GM23338 (cell line): Measurements from ENCODE around the gene RAD51B. TPM values are rescaled to one million over a fixed set of nuclear protein-coding genes. Genes with fewer than 3 reads are reported as not detected.

ENCODE experiments used
- ATAC-seq: fragments of 200-7000 bp; cut with Tn5 transposase; 3 replicates; pipeline ENCODE4 v1.9.1; 2020
- DNase-seq: peaks from one replicate; pipeline ENCODE4 v3.0.0-alpha.2; 2015; ENCODE audit warnings: low spot score
- H2AFZ ChIP-seq: fragments of 200-600 bp; sonication (generic); 2 replicates; pipeline ENCODE4 v1.8.0; 2016; ENCODE audit warnings: antibody characterized with exemption, mild to moderate bottlenecking, moderate library complexity
- H3F3A ChIP-seq: fragments of 200-600 bp; sonication (generic); replicated peaks from 2 replicates; pipeline ENCODE4 v1.8.0; 2017; ENCODE audit warnings: antibody characterized with exemption, mixed run types, low read depth
- H3K27ac ChIP-seq: fragments of 200-600 bp; sonication (generic); 2 replicates; pipeline ENCODE4 v1.6.1; 2016; ENCODE audit warnings: low read depth
- H3K27me3 ChIP-seq: fragments of 200-600 bp; sonication (generic); 2 replicates; pipeline ENCODE4 v1.8.0; 2016; ENCODE audit warnings: mild to moderate bottlenecking, mixed run types, moderate library complexity; ENCODE audit not compliant: insufficient read depth
- H3K36me3 ChIP-seq: fragments of 200-600 bp; sonication (generic); 2 replicates; pipeline ENCODE4 v1.8.0; 2016; ENCODE audit warnings: mild to moderate bottlenecking; ENCODE audit not compliant: insufficient read depth
- H3K4me1 ChIP-seq: fragments of 200-600 bp; sonication (generic); 2 replicates; pipeline ENCODE4 v1.8.0; 2016; ENCODE audit warnings: mild to moderate bottlenecking, moderate library complexity; ENCODE audit not compliant: insufficient read depth
- H3K4me2 ChIP-seq: fragments of 200-600 bp; sonication (generic); 2 replicates; pipeline ENCODE4 v1.7.1; 2017; ENCODE audit warnings: mixed run types
- H3K4me3 ChIP-seq: fragments of 200-600 bp; sonication (generic); 2 replicates; pipeline ENCODE4 v1.6.1; 2016; ENCODE audit warnings: mixed run types
- H3K79me2 ChIP-seq: fragments of 200-600 bp; sonication (generic); replicated peaks from 2 replicates; pipeline ENCODE4 v1.8.0; 2017; ENCODE audit warnings: mild to moderate bottlenecking; ENCODE audit not compliant: insufficient read depth
- H3K9me2 ChIP-seq: fragments of 200-600 bp; sonication (generic); 2 replicates; pipeline ENCODE4 v1.8.0; 2017; ENCODE audit not compliant: insufficient read depth
- H4K20me1 ChIP-seq: fragments of 200-600 bp; sonication (generic); replicated peaks from 2 replicates; pipeline ENCODE4 v1.8.0; 2017; ENCODE audit warnings: mild to moderate bottlenecking; ENCODE audit not compliant: insufficient read depth
- H3K27ac Mint-ChIP-seq: 2 replicates; pipeline ENCODE4 v1.8.0; 2020; ENCODE audit warnings: inconsistent platforms, mild to moderate bottlenecking, moderate library complexity, mixed read lengths
- H3K27me3 Mint-ChIP-seq: 3 replicates; pipeline ENCODE4 v1.8.0; 2022; ENCODE audit warnings: low read depth, mild to moderate bottlenecking, moderate library complexity, mixed read lengths, inconsistent platforms; ENCODE audit not compliant: insufficient read depth, poor library complexity
- H3K36me3 Mint-ChIP-seq: 3 replicates; pipeline ENCODE4 v1.8.0; 2021; ENCODE audit warnings: low read depth, mild to moderate bottlenecking, inconsistent platforms, moderate library complexity, mixed read lengths
- H3K4me1 Mint-ChIP-seq: 3 replicates; pipeline ENCODE4 v1.8.0; 2020; ENCODE audit warnings: mild to moderate bottlenecking, inconsistent platforms, mixed read lengths
- H3K4me3 Mint-ChIP-seq: 3 replicates; pipeline ENCODE4 v1.8.0; 2021; ENCODE audit warnings: moderate library complexity, mild to moderate bottlenecking, inconsistent platforms, mixed read lengths
- H3K9me3 Mint-ChIP-seq: 3 replicates; pipeline ENCODE4 v1.8.0; 2020; ENCODE audit warnings: moderate library complexity, mild to moderate bottlenecking, inconsistent platforms, mixed read lengths
- CREB1 ChIP-seq: fragments of 250-450 bp; sonication (Bioruptor Pico); IDR thresholded peaks from 2 replicates; pipeline ENCODE4 v1.5.0; 2020; ENCODE audit warnings: low read depth, mild to moderate bottlenecking, moderate library complexity
- CTCF ChIP-seq, 2 experiments: fragments of 200-600 bp in 1 of 2; sonication (generic) in 1 of 2; conservative IDR thresholded peaks; 2 replicates each; pipeline versions ENCODE4 v1.5.1 to v1.6.1; 2016 to 2017; ENCODE audit warnings: antibody characterized with exemption in 2 of 2, low read depth in 2 of 2, mild to moderate bottlenecking in 2 of 2, moderate library complexity in 1 of 2
- ETS1 ChIP-seq: IDR thresholded peaks from 2 replicates; pipeline ENCODE4 v1.6.1; 2016; ENCODE audit warnings: antibody characterized with exemption
- EZH2 ChIP-seq: fragments of 200-600 bp; sonication (generic); IDR thresholded peaks from one replicate; pipeline ENCODE4 v1.8.0; 2017; ENCODE audit warnings: antibody characterized with exemption, mild to moderate bottlenecking, low read depth; ENCODE audit not compliant: unreplicated experiment
- EZH2phosphoT487 ChIP-seq: fragments of 200-600 bp; sonication (generic); IDR thresholded peaks from one replicate; pipeline ENCODE4 v1.8.1; 2018; ENCODE audit warnings: antibody characterized with exemption; ENCODE audit not compliant: unreplicated experiment
- JUNB ChIP-seq: IDR thresholded peaks from one replicate; pipeline ENCODE4 v1.6.1; 2016; ENCODE audit warnings: antibody characterized with exemption; ENCODE audit not compliant: unreplicated experiment
- NANOG ChIP-seq: IDR thresholded peaks from 2 replicates; pipeline ENCODE4 v1.6.1; 2016; ENCODE audit warnings: antibody characterized with exemption, borderline replicate concordance
- POLR2AphosphoS5 ChIP-seq: IDR thresholded peaks from 2 replicates; pipeline ENCODE4 v1.6.1; 2016; ENCODE audit warnings: antibody characterized with exemption, low read depth
- REST ChIP-seq: IDR thresholded peaks from one replicate; pipeline ENCODE4 v1.6.1; 2018; ENCODE audit warnings: antibody characterized with exemption; ENCODE audit not compliant: unreplicated experiment
- STAT1 ChIP-seq: IDR thresholded peaks from one replicate; pipeline ENCODE4 v1.6.1; 2016; ENCODE audit warnings: antibody characterized with exemption; ENCODE audit not compliant: unreplicated experiment
- ZNF114 ChIP-seq: fragments of 250-450 bp; sonication (Bioruptor Pico); IDR thresholded peaks from 2 replicates; pipeline ENCODE4 v1.5.0; 2020; ENCODE audit warnings: mild to moderate bottlenecking, moderate library complexity
- ZNF331 ChIP-seq: fragments of 250-450 bp; sonication (Bioruptor Pico); IDR thresholded peaks from 2 replicates; pipeline ENCODE4 v1.5.0; 2020; ENCODE audit warnings: low read depth, mild to moderate bottlenecking, moderate library complexity
- ZNF462 ChIP-seq: fragments of 250-450 bp; sonication (Bioruptor Pico); IDR thresholded peaks from 2 replicates; pipeline ENCODE4 v1.5.0; 2020; ENCODE audit warnings: mild to moderate bottlenecking, moderate library complexity
- polyA plus RNA-seq: library from polyadenylated mRNA; unstranded; fragments of >200 nt; fragmentation: Nextera tagmentation; extraction: Ambion mirVana; gene quantifications from 2 replicates; pipeline ENCODE4 v1.2.1, GENCODE V29; 2016
- total RNA-seq: library from RNA; depleted of rRNA; stranded (reverse); fragments of >200 nt; shearing (Covaris generic); gene quantifications from 2 replicates; pipeline ENCODE4 v1.2.3, GENCODE V29; 2014

The RAD51B gene
- total and polyA plus RNA-seq, 2 experiments from 2014 or later: 15.7 to 29.1 TPM

GRCh38 chr14:68574906-68575305, 755.3 kb downstream of the RAD51B start:
- H3K4me3 Mint-ChIP-seq: no peak overlapping the region
- H3K4me2 ChIP-seq: no peak overlapping the region
- no peak overlapping the region for H2AFZ ChIP-seq
- H3K4me1 ChIP-seq: no peaks in the 10 kb centered on the region
- ATAC-seq (no peak), DNase-seq (no peak)
- H3K36me3 Mint-ChIP-seq: peaks cover 7% of the 10 kb centered on the region; the same call in 1 of the 3 replicates
- peaks cover 5% of the 10 kb centered on the region; the same call in 1 of the 3 replicates for H3K4me1 Mint-ChIP-seq
- no peaks in the 10 kb centered on the region for H3K79me2 ChIP-seq
- no peaks in the 10 kb centered on the region for H3F3A ChIP-seq
- peaks cover 7% of the 10 kb centered on the region for H3K27me3 Mint-ChIP-seq
- H3K27me3 ChIP-seq: no peaks in the 10 kb centered on the region
- H3K36me3 ChIP-seq: no peaks in the 10 kb centered on the region
- H3K27ac ChIP-seq: no peak overlapping the region
- no peak overlapping the region for H3K4me3 ChIP-seq
- no peak overlapping the region for H3K27ac Mint-ChIP-seq
- peaks cover 12% of the 10 kb centered on the region for H3K9me3 Mint-ChIP-seq
- no peak for TF ChIP-seq EZH2phosphoT487
- no peak for TF ChIP-seq ZNF462
- TF ChIP-seq ETS1: no peak
- TF ChIP-seq NANOG: no peak
- no peak for TF ChIP-seq CTCF (conservative IDR thresholded peaks at IDR 0.05; ENCODE audit: low read depth in 2 of 2)
- TF ChIP-seq EZH2: no peak
- no peak for TF ChIP-seq POLR2AphosphoS5
- no peak for TF ChIP-seq ZNF114
- no peak for TF ChIP-seq CREB1 (CRISPR knock-in tag)
- TF ChIP-seq JUNB: no peak
- no peak for TF ChIP-seq STAT1
- TF ChIP-seq ZNF331 (CRISPR knock-in tag): no peak
- no peak for TF ChIP-seq REST
- no peaks in the 10 kb centered on the region for H4K20me1 ChIP-seq
- H3K9me2 ChIP-seq: peaks cover 8% of the 10 kb centered on the region; the same call in 1 of the 2 replicates
